ENCODE results near the gene LIPC. TPM values are rescaled to one million over a fixed set of nuclear protein-coding genes. Genes with fewer than 3 reads are reported as not detected.
A peak's percentile ranks its signal among the peaks of the same experiment; 100 is the strongest.

The LIPC gene
- total and polyA plus RNA-seq, 2 donors (not counting 1 experiment from before 2014, with no cell fraction given): 0.82 to 4.0 TPM

DNA sequence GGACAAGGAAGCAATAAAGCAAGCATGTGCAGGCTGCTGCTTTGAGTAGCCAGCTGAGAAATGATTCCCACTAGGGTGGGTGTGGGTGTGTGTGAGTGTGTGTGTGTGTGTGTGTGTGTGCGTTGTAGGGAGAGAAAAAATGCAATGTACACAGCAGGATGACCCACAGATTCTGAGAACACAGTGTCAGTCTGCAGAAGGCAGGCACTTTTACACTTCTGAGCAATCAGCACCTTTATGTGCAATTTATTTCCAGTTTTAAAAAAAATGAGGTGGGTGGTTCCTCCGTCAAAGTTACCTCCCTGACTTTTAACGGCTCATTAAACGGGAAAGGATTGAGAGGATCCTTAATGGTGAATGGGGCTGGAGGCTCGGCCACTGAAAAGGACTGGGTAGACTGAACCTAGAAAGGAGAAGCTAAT is 38.5 kb upstream of the LIPC start:
- Histone ChIP-seq H3K27me3 (ENCODE audit: control insufficient read depth, insufficient read depth, low read length) (no peaks in the 10 kb centered on the region), H3K4me2 (ENCODE audit: extremely low read depth, insufficient read depth, low read length) (no peak overlapping the region), H3K9me3 (ENCODE audit: control insufficient read depth, insufficient read depth, low read depth, low read length) (no peaks in the 10 kb centered on the region), H3K4me1 (ENCODE audit: control insufficient read depth, extremely low read depth, insufficient read depth, low read length) (peaks cover 6% of the 10 kb centered on the region), H3K27ac (ENCODE audit: insufficient read depth, low read length) (no peak overlapping the region), H3K79me2 (ENCODE audit: control insufficient read depth, insufficient read depth, low read length) (no peaks in the 10 kb centered on the region), H4K20me1 (ENCODE audit: control insufficient read depth, extremely low read depth, insufficient read depth, low read length) (no peaks in the 10 kb centered on the region), H3K36me3 (ENCODE audit: control insufficient read depth, insufficient read depth, low read length) (no peaks in the 10 kb centered on the region), H3K9ac (ENCODE audit: insufficient read depth, low read length) (no peak overlapping the region), H2AFZ (ENCODE audit: low read length) (no peak overlapping the region), H3K4me3 (replicated peaks in 1 of 4; ENCODE audit: control extremely low read depth in 1 of 4, insufficient read depth in 1 of 4, low read depth in 3 of 4, low read length in 4 of 4) (no peak overlapping the region)
- peak in 1 of 2 donors; percentile 49 for DNase-seq (ENCODE audit: low read depth in 2 of 2)
- TF ChIP-seq, protein P1, sequence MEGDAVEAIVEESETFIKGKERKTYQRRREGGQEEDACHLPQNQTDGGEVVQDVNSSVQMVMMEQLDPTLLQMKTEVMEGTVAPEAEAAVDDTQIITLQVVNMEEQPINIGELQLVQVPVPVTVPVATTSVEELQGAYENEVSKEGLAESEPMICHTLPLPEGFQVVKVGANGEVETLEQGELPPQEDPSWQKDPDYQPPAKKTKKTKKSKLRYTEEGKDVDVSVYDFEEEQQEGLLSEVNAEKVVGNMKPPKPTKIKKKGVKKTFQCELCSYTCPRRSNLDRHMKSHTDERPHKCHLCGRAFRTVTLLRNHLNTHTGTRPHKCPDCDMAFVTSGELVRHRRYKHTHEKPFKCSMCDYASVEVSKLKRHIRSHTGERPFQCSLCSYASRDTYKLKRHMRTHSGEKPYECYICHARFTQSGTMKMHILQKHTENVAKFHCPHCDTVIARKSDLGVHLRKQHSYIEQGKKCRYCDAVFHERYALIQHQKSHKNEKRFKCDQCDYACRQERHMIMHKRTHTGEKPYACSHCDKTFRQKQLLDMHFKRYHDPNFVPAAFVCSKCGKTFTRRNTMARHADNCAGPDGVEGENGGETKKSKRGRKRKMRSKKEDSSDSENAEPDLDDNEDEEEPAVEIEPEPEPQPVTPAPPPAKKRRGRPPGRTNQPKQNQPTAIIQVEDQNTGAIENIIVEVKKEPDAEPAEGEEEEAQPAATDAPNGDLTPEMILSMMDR (conservative IDR thresholded peaks at IDR 0.05 in 1 of 2, IDR thresholded peaks at IDR 0.05 in 1 of 2; ENCODE audit: low read depth in 1 of 2, low read length in 2 of 2): no peak
- no peak for TF ChIP-seq EZH2 (IDR thresholded peaks at IDR 0.05; ENCODE audit: low read length, missing control alignments)

DNA sequence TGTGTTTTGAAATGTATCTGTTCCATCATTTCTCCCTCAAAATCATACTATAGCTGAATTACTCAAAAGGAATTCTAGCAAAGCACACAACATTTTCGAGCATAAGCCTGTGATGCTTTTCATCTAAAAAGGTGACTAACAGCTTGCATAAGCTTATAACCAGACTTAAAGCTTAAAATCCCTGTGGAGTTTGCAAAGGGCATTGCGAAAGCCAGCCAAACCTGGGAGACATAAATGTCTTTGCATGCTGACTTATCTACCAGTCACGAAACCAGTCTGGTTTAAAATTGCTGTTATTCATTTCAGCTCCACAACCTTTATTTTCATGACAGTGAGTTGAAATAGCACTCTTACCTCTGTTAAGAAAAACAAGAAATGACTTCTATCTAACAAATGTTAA is 35.6 kb upstream of the LIPC start:
- no peaks in the 10 kb centered on the region for H3K9me3 ChIP-seq (ENCODE audit: control insufficient read depth, insufficient read depth, low read depth, low read length)
- DNase-seq (ENCODE audit: low read depth in 2 of 2): peak; percentile 86 to 87
- no peak overlapping the region for H3K4me3 ChIP-seq (replicated peaks in 1 of 4; ENCODE audit: control extremely low read depth in 1 of 4, insufficient read depth in 1 of 4, low read depth in 3 of 4, low read length in 4 of 4)
- no peak for TF ChIP-seq EZH2 (IDR thresholded peaks at IDR 0.05; ENCODE audit: low read length, missing control alignments)
- TF ChIP-seq, protein P1 (conservative IDR thresholded peaks at IDR 0.05 in 1 of 2, IDR thresholded peaks at IDR 0.05 in 1 of 2; ENCODE audit: low read depth in 1 of 2, low read length in 2 of 2): no peak
- H2AFZ ChIP-seq (ENCODE audit: low read length): no peak overlapping the region
- H3K9ac ChIP-seq (ENCODE audit: insufficient read depth, low read length): no peak overlapping the region
- H3K4me1 ChIP-seq (ENCODE audit: control insufficient read depth, extremely low read depth, insufficient read depth, low read length): peaks cover 4% of the 10 kb centered on the region
- no peaks in the 10 kb centered on the region for H3K36me3 ChIP-seq (ENCODE audit: control insufficient read depth, insufficient read depth, low read length)
- no peak overlapping the region for H3K4me2 ChIP-seq (ENCODE audit: extremely low read depth, insufficient read depth, low read length)
- no peaks in the 10 kb centered on the region for H4K20me1 ChIP-seq (ENCODE audit: control insufficient read depth, extremely low read depth, insufficient read depth, low read length)
- H3K27me3 ChIP-seq (ENCODE audit: control insufficient read depth, insufficient read depth, low read length): no peaks in the 10 kb centered on the region
- no peaks in the 10 kb centered on the region for H3K79me2 ChIP-seq (ENCODE audit: control insufficient read depth, insufficient read depth, low read length)
- H3K27ac ChIP-seq (ENCODE audit: insufficient read depth, low read length): no peak overlapping the region

GRCh38 chr15:58398071-58398470 is 33.7 kb upstream of the LIPC start:
- Histone ChIP-seq H3K79me2 (ENCODE audit: control insufficient read depth, insufficient read depth, low read length) (no peaks in the 10 kb centered on the region), H3K36me3 (ENCODE audit: control insufficient read depth, insufficient read depth, low read length) (no peaks in the 10 kb centered on the region), H3K9ac (ENCODE audit: insufficient read depth, low read length) (no peak overlapping the region), H3K4me3 (replicated peaks in 1 of 4; ENCODE audit: control extremely low read depth in 1 of 4, insufficient read depth in 1 of 4, low read depth in 3 of 4, low read length in 4 of 4) (no peak overlapping the region), H3K4me1 (ENCODE audit: control insufficient read depth, extremely low read depth, insufficient read depth, low read length) (peaks cover 4% of the 10 kb centered on the region), H3K27me3 (ENCODE audit: control insufficient read depth, insufficient read depth, low read length) (no peaks in the 10 kb centered on the region), H3K9me3 (ENCODE audit: control insufficient read depth, insufficient read depth, low read depth, low read length) (no peaks in the 10 kb centered on the region), H4K20me1 (ENCODE audit: control insufficient read depth, extremely low read depth, insufficient read depth, low read length) (no peaks in the 10 kb centered on the region), H3K4me2 (ENCODE audit: extremely low read depth, insufficient read depth, low read length) (no peak overlapping the region), H3K27ac (ENCODE audit: insufficient read depth, low read length) (no peak overlapping the region), H2AFZ (ENCODE audit: low read length) (no peak overlapping the region)
- TF ChIP-seq EZH2 (IDR thresholded peaks at IDR 0.05; ENCODE audit: low read length, missing control alignments): no peak
- no peak for DNase-seq (ENCODE audit: low read depth in 2 of 2)
